Measurements from ENCODE around the gene TNS3.

TNS3 gene

GRCh38 chr7:47502240-47502877 is 79.6 kb downstream of the TNS3 start:
- no peak for DNase-seq

- DNase-seq, result no peak
These were observed 80.5 kb downstream of the TNS3 start for GRCh38 chr7:47501406-47501805.

GRCh38 chr7:47500103-47500563 is 81.8 kb downstream of the TNS3 start:
- DNase-seq, result no peak

GRCh38 chr7:47498229-47499056 is 83.5 kb downstream of the TNS3 start:
- DNase-seq, result no peak

- DNase-seq, result no peak
These were observed 84.4 kb downstream of the TNS3 start for GRCh38 chr7:47497367-47498096.

- no peak for DNase-seq
These were observed 85.2 kb downstream of the TNS3 start for GRCh38 chr7:47496666-47497065.

GRCh38 chr7:47496056-47496665 is 85.8 kb downstream of the TNS3 start:
- no peak for DNase-seq

GRCh38 chr7:47493976-47494911 is 87.7 kb downstream of the TNS3 start:
- DNase-seq, result no peak

GRCh38 chr7:47492716-47493325 is 89.1 kb downstream of the TNS3 start:
- DNase-seq, result no peak

GRCh38 chr7:47490501-47491265 is 91.2 kb downstream of the TNS3 start:
- DNase-seq, result no peak

GRCh38 chr7:47489624-47490023 is 92.3 kb downstream of the TNS3 start:
- DNase-seq, result no peak

- no peak for DNase-seq
These were observed 93.0 kb downstream of the TNS3 start for GRCh38 chr7:47488969-47489342.

GRCh38 chr7:47488201-47488968 is 93.5 kb downstream of the TNS3 start:
- DNase-seq, result no peak

- no peak for DNase-seq
These were observed 96.1 kb downstream of the TNS3 start for GRCh38 chr7:47485640-47486435.

GRCh38 chr7:47484923-47485639 is 96.8 kb downstream of the TNS3 start:
- DNase-seq, result no peak

GRCh38 chr7:47484457-47484856 is 97.5 kb downstream of the TNS3 start:
- DNase-seq, result no peak

- no peak for DNase-seq
These were observed 98.2 kb downstream of the TNS3 start for GRCh38 chr7:47483604-47484273.
